Coronary artery (tissue), 2 donors: ENCODE results near the gene MTMR12.

Experiments
- DNase-seq: peaks from one replicate; pipeline ENCODE4 v3.0.0-alpha.2; 2017; ENCODE audit warnings: low spot score
- H3K27ac ChIP-seq, 2 donors: fragments of 200-600 bp; sonication (generic); one replicate each; pipeline ENCODE4 v1.5.1; 2016 to 2019
- H3K4me3 ChIP-seq: fragments of 200-600 bp; sonication (generic); 2 replicates; pipeline ENCODE4 v1.5.1; 2016; ENCODE audit warnings: mild to moderate bottlenecking, moderate library complexity
- CTCF ChIP-seq: fragments of 200-600 bp; sonication (generic); IDR thresholded peaks from one replicate; pipeline ENCODE4 v1.5.1; 2019; ENCODE audit warnings: antibody characterized with exemption

The MTMR12 gene

GRCh38 chr5:32332361-32332760 is 19.6 kb upstream of the MTMR12 start:
- no peak for TF ChIP-seq CTCF
- Histone ChIP-seq H3K27ac (no peak overlapping the region), H3K4me3 (no peak overlapping the region)
- DNase-seq, result no peak

GRCh38 chr5:32331935-32332274 is 19.2 kb upstream of the MTMR12 start:
- TF ChIP-seq CTCF, result no peak
- Histone ChIP-seq H3K27ac (no peak overlapping the region), H3K4me3 (no peak overlapping the region)
- DNase-seq, result no peak

GRCh38 chr5:32331217-32331934 is 18.6 kb upstream of the MTMR12 start:
- DNase-seq, result no peak
- no peak for TF ChIP-seq CTCF
- H3K27ac ChIP-seq, result no peak overlapping the region
- no peak overlapping the region for H3K4me3 ChIP-seq

- Histone ChIP-seq H3K4me3 (no peak overlapping the region), H3K27ac (no peak overlapping the region)
- DNase-seq, result no peak
- TF ChIP-seq CTCF, result no peak
Measured at GRCh38 chr5:32330126-32330971, 17.6 kb upstream of the MTMR12 start.

GRCh38 chr5:32329395-32329834 is 16.7 kb upstream of the MTMR12 start:
- no peak for DNase-seq
- H3K27ac ChIP-seq, result no peak overlapping the region

GRCh38 chr5:32326216-32326772 is 13.6 kb upstream of the MTMR12 start:
- no peak overlapping the region for H3K4me3 ChIP-seq
- no peak for DNase-seq
- H3K27ac ChIP-seq, result no peak overlapping the region
- no peak for TF ChIP-seq CTCF

More at GRCh38 chr5:32329395-32329834, 16.7 kb upstream of the MTMR12 start:
- no peak overlapping the region for H3K4me3 ChIP-seq
- no peak for TF ChIP-seq CTCF
